ENCODE results near the gene OR13J1. TPM values are rescaled to one million over a fixed set of nuclear protein-coding genes. Genes with fewer than 3 reads are reported as not detected.

Gene OR13J1
- total and polyA plus RNA-seq, 4 donors = not detected

DNA sequence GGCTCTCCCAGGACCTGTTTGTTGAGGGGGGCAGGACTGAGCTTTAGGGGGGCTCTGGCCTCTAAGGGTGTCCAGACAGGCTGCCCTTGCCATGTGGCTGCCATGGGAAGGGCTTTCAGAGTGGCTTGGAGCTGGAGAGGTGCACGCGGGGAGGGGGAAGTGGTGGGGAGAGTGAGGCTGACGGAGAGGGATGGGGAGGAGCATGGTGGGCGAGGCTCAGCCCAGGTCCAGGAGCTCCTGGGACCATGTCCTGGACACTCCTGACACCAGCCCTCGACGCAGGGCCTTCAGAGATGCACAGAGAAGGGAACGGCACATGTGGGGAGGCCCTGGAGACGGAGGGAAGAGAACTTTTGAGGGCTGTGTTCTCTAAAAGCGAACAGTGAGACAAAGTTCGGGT is 41.5 kb upstream of the OR13J1 start:
- 76 to 85% methylated on average over 9 to 10 of the region's 10 CpGs for WGBS, 2 donors
- Histone ChIP-seq H3K4me3 (ENCODE audit: low read length in 2 of 2) (no peak overlapping the region), H3K27ac (ENCODE audit: low read depth in 1 of 2, low read length in 2 of 2) (peak overlapping the region; percentile 11 to 26), H3K9me3 (ENCODE audit: control insufficient read depth, low read length) (no peaks in the 10 kb centered on the region), H3K27me3 (ENCODE audit: control insufficient read depth in 1 of 2, insufficient read depth in 2 of 2, low read length in 1 of 2) (no peaks in the 10 kb centered on the region), H3K4me1 (ENCODE audit: control insufficient read depth in 1 of 2, insufficient read depth in 2 of 2, low read length in 2 of 2) (peaks cover 0 to 12% of the 10 kb centered on the region in 2 donors), H3K36me3 (ENCODE audit: control insufficient read depth in 1 of 2, insufficient read depth in 2 of 2, low read length in 1 of 2) (no peaks in the 10 kb centered on the region)
- intact Hi-C loops (cut with DNase I) = no loop called here
- ATAC-seq (ENCODE audit: low FRiP score) (no peak), DNase-seq (no peak)

DNA sequence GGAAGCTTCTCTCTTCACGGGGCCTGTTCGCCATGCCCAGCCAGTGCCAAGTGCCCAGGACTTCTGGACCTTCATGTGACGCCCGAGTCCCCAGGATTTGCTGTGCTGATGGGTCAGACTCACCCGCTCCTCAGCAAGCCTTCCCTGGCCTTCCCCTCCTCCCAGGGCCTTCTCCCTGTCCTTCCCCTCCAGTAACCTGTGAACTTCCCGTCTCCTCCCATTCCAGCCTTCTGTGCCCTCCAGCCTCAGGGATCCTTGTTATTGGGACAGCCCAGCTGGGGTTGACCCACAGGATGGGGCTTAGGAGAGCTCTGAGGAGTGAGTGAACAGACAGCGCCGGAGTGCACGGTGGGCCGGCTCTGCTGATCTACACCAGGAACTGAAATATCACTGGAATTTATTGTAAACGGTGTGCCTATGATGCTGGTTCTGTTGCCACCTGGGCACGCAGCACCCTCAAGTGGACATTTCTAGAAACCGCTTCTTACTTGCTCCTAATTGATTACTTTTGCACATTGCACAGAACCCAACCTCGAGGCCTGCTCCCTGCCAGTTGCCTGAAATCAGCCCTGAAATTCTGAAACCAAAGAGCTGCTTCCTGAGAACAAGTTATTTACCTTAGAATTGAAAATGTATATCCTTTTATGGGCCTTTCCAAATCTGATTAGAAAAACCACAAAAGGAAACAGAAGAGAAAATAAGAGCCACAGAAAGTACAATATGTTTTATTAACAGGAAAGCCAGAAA is 40.6 kb upstream of the OR13J1 start:
- ATAC-seq (ENCODE audit: low FRiP score) (no peak), DNase-seq (no peak)
- Histone ChIP-seq H3K36me3 (ENCODE audit: control insufficient read depth in 1 of 2, insufficient read depth in 2 of 2, low read length in 1 of 2) (no peaks in the 10 kb centered on the region), H3K27ac (ENCODE audit: low read depth in 1 of 2, low read length in 2 of 2) (peak overlapping the region; percentile 53 to 88), H3K27me3 (ENCODE audit: control insufficient read depth in 1 of 2, insufficient read depth in 2 of 2, low read length in 1 of 2) (no peaks in the 10 kb centered on the region), H3K4me1 (ENCODE audit: control insufficient read depth in 1 of 2, insufficient read depth in 2 of 2, low read length in 2 of 2) (peaks cover 0 to 12% of the 10 kb centered on the region in 2 donors), H3K4me3 (ENCODE audit: low read length in 2 of 2) (no peak overlapping the region), H3K9me3 (ENCODE audit: control insufficient read depth, low read length) (no peaks in the 10 kb centered on the region)
- intact Hi-C loops (cut with DNase I) = no loop called here
- WGBS, 2 donors = 76 to 80% methylated on average over 14 of the region's 14 CpGs

DNA sequence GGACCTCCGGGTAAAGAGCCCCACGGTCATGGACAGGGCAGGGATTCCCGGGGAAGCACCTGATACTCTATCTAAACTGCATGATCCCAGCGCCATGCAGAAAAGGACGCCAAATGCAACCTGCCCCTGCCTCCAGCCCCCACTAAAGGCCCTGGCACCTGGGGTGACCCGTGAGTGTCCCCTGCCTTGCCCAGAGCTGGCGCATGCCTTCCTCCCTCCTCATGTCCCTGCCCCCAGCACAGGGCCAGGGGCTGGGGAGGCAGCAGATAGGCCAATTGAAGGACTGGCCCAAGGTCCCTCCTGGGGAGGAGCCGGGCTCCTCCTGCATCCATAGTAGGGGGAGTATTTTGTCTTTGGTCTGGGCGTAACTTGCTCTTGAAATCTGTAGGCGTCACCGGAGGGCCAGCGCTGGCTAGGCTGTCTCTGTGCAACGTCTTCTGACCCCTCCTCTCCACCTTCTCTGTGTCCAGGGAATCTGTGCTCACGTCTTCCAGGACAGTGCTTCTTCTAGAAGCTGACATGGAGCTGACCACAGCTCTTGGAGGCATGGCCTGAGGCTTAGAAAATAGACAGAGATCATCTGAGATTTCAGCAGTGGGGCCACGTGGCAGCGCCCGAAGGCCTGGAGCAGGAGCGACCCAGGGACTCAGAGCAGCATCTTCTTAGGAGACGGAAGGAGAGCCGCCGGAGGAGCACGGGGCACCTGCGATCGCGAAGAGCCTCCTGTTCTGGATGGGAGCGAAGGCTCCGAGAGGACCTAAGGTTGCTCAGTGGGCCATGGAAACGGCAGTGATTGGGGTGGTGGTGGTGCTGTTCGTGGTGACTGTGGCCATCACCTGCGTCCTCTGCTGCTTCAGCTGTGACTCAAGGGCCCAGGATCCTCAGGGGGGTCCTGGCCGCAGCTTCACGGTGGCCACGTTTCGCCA is 39.7 kb upstream of the OR13J1 start:
- Histone ChIP-seq H3K27ac (ENCODE audit: low read depth in 1 of 2, low read length in 2 of 2) (peak overlapping the region; percentile 88 to 95), H3K36me3 (ENCODE audit: control insufficient read depth in 1 of 2, insufficient read depth in 2 of 2, low read length in 1 of 2) (no peaks in the 10 kb centered on the region), H3K4me3 (ENCODE audit: low read length in 2 of 2) (no peak overlapping the region), H3K27me3 (ENCODE audit: control insufficient read depth in 1 of 2, insufficient read depth in 2 of 2, low read length in 1 of 2) (no peaks in the 10 kb centered on the region), H3K9me3 (ENCODE audit: control insufficient read depth, low read length) (no peaks in the 10 kb centered on the region), H3K4me1 (ENCODE audit: control insufficient read depth in 1 of 2, insufficient read depth in 2 of 2, low read length in 2 of 2) (peaks cover 0 to 12% of the 10 kb centered on the region in 2 donors)
- intact Hi-C loops (cut with DNase I) = no loop called here
- no peak for DNase-seq
- ATAC-seq (ENCODE audit: low FRiP score) = no peak
- WGBS, 2 donors = 93 to 94% methylated on average over 33 to 34 of the region's 34 CpGs

DNA sequence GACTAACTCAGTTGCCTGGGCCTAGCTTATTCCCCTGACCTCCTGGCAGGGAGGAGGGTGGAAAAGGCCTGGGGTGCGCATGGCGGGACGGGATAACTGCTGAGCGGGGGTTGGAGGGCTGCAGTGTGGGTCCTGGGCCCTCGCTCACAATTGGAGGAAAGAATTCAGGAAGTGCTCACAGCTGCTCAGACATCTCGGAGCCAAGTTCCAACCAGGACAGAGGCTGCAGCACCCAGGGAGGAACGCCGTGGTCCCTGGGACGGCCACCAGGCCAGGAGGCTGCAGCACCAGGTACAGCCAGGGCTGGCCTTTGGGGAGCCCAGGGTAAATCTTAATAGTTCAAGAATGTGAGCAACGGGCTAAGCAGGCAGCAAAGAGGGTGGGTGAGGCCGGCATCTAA is 39.1 kb upstream of the OR13J1 start, which contains the start of gene SPAAR:
SPAAR (plus strand) TSS at position 217 of the 400 bp plus-strand sequence. CDS start 974 bp downstream, outside the sequence.
- intact Hi-C loops (cut with DNase I) = no loop called here

DNA sequence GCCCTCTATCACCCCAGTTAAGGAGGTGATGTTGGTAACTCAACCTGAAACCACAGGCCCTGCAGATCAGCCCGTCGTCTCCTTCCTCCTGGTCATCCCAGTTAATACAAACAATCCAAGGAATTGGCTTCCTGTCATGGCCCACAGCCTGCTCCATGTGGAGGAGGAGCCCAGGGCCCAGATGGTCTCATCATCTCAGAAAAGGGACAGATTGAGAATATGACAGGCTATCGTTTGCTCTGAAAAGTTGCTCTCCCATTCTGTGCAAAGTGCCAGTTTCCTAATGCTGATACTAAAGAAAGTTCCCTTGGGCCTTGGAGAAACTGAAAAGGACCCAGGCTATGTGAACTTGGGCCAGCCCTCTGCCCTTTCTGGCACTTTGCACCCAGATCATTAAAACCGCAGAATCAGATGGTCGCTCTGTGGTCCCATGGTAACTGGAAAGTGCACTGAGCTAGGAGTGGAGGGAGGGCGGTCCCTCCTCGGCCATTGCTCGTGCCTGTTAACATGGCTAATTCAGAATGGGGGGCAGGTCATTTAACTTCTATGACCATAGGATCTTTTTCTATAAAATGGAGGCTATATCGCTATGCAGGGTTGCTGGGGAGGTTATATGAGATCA is 38.4 kb upstream of the OR13J1 start:
- H3K27me3 ChIP-seq (ENCODE audit: control insufficient read depth in 1 of 2, insufficient read depth in 2 of 2, low read length in 1 of 2) = no peaks in the 10 kb centered on the region
- intact Hi-C loops (cut with DNase I) = loop anchor here in 1 of 2 donors (1.0 kb wide), 1 partner anchor 28 kb away; no protein-coding TSS in a partner anchor
- H3K36me3 ChIP-seq (ENCODE audit: control insufficient read depth in 1 of 2, insufficient read depth in 2 of 2, low read length in 1 of 2) = no peaks in the 10 kb centered on the region
- H3K9me3 ChIP-seq (ENCODE audit: control insufficient read depth, low read length) = no peaks in the 10 kb centered on the region
- peak overlapping the region; percentile 88 to 95 for H3K27ac ChIP-seq (ENCODE audit: low read depth in 1 of 2, low read length in 2 of 2)
- peaks cover 0 to 12% of the 10 kb centered on the region in 2 donors for H3K4me1 ChIP-seq (ENCODE audit: control insufficient read depth in 1 of 2, insufficient read depth in 2 of 2, low read length in 2 of 2)
- DNase-seq = no peak
- 30 to 36% methylated on average over 9 of the region's 9 CpGs for WGBS, 2 donors
- no peak overlapping the region for H3K4me3 ChIP-seq (ENCODE audit: low read length in 2 of 2)
- ATAC-seq (ENCODE audit: low FRiP score) = no peak

More for the DNA sequence above, 39.1 kb upstream of the OR13J1 start, which contains the start of gene SPAAR:
- Histone ChIP-seq H3K27me3 (ENCODE audit: control insufficient read depth in 1 of 2, insufficient read depth in 2 of 2, low read length in 1 of 2) (no peaks in the 10 kb centered on the region), H3K9me3 (ENCODE audit: control insufficient read depth, low read length) (no peaks in the 10 kb centered on the region), H3K27ac (ENCODE audit: low read depth in 1 of 2, low read length in 2 of 2) (peak within 1 kb of the TSS; percentile 88 to 95), H3K36me3 (ENCODE audit: control insufficient read depth in 1 of 2, insufficient read depth in 2 of 2, low read length in 1 of 2) (no peaks in the 10 kb centered on the region), H3K4me1 (ENCODE audit: control insufficient read depth in 1 of 2, insufficient read depth in 2 of 2, low read length in 2 of 2) (peaks cover 0 to 12% of the 10 kb centered on the region in 2 donors), H3K4me3 (ENCODE audit: low read length in 2 of 2) (no peak within 1 kb of the TSS)
- ATAC-seq (ENCODE audit: low FRiP score) (no peak), DNase-seq (no peak)
- 77 to 80% methylated on average over 11 of the region's 11 CpGs for WGBS, 2 donors

DNA sequence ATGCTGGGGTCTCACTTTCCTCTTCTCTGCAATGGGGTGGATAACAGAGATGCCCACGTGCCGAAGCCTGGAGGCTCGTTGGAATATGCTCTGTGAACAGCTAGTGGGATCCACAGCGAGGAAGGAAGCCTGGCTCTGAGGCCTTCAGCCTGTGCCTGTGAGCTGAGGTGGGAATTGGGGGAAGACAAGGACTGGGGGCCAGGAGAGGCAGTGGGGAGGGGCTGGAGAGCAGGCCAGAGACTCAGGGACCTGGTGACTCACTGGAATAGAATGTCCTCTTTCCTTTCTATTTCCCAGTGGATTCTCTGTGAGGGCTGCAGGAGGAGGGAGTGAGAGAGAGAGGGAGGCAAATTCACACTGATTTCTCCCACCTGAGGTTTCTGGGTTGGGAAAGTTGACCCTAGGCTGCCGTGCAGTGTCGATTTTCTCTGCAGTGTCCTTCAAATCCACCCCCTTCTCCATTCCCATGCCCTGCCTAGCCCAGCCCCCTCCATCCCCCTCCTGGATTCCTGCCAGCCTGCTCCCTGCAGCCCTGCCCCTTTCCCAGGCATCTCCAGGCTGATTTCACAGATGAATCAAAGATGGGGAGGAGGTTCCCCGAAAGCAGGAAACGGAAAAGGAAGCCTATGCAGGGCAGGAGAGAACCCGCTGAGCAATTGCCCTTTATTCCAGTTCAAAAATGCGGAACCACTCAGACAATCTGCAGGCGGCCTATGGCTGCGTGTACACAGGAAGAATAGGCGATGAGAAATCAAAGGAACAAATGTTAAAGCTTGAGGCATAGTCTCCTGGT is 37.7 kb upstream of the OR13J1 start:
- Histone ChIP-seq H3K4me3 (ENCODE audit: low read length in 2 of 2) (no peak overlapping the region), H3K27me3 (ENCODE audit: control insufficient read depth in 1 of 2, insufficient read depth in 2 of 2, low read length in 1 of 2) (no peaks in the 10 kb centered on the region), H3K36me3 (ENCODE audit: control insufficient read depth in 1 of 2, insufficient read depth in 2 of 2, low read length in 1 of 2) (no peaks in the 10 kb centered on the region), H3K9me3 (ENCODE audit: control insufficient read depth, low read length) (no peaks in the 10 kb centered on the region), H3K4me1 (ENCODE audit: control insufficient read depth in 1 of 2, insufficient read depth in 2 of 2, low read length in 2 of 2) (peaks cover 0 to 12% of the 10 kb centered on the region in 2 donors), H3K27ac (ENCODE audit: low read depth in 1 of 2, low read length in 2 of 2) (peak overlapping the region; percentile 88 to 95)
- 8 to 13% methylated on average over 13 of the region's 13 CpGs for WGBS, 2 donors
- ATAC-seq (ENCODE audit: low FRiP score) (peak; percentile 79), DNase-seq (peak; percentile 84 to 87)
- intact Hi-C loops (cut with DNase I) = loop anchor here in 1 of 2 donors (1.0 kb wide), 1 partner anchor 28 kb away; no protein-coding TSS in a partner anchor

DNA sequence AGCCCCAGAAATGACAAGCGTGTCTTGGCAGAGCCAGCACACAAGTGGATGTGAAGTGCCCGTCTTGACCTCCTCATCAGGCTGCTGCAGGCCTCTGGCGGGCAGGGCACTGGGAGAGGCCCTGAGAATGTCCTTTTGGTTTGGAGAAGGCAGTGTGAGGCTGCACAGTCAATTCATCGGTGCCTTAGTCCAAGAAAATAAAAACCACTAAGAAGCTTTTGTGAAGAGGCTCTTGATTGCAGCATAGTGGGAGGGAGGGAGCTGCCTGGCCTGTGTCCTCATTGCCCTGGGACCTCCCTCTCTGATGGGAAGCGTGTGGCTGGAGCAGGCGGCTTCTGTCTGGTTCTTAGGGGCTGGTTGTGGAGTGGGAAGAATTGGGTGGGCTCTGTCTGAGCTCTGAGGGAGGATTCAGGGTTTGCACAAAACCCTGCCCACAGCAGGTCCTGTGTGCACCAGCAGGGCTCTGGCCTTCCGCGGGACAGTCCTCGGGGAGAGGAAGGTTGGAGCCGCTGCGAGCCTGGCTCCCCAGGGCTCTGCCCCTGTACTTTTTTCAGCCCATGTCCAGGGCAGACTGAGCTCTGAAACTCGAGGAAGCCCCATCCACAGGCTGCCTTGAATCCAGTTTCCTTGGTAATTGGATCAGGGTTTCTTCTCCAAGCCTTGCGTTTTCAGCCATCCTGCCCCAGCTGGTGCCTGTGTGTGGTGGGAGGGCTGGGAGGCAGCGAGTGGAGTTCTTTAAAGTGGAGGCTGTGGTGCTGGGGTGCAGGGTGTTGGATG is 36.9 kb upstream of the OR13J1 start:
- H3K4me3 ChIP-seq (ENCODE audit: low read length in 2 of 2) = no peak overlapping the region
- H3K27ac ChIP-seq (ENCODE audit: low read depth in 1 of 2, low read length in 2 of 2) = peak overlapping the region; percentile 88 to 95
- H3K9me3 ChIP-seq (ENCODE audit: control insufficient read depth, low read length) = no peaks in the 10 kb centered on the region
- WGBS, 2 donors = 7 to 11% methylated on average over 14 of the region's 14 CpGs
- H3K36me3 ChIP-seq (ENCODE audit: control insufficient read depth in 1 of 2, insufficient read depth in 2 of 2, low read length in 1 of 2) = no peaks in the 10 kb centered on the region
- DNase-seq (peak; percentile 82), ATAC-seq (ENCODE audit: low FRiP score) (peak; percentile 75)
- H3K27me3 ChIP-seq (ENCODE audit: control insufficient read depth in 1 of 2, insufficient read depth in 2 of 2, low read length in 1 of 2) = no peaks in the 10 kb centered on the region
- intact Hi-C loops (cut with DNase I) = no loop called here
- peaks cover 0 to 12% of the 10 kb centered on the region in 2 donors for H3K4me1 ChIP-seq (ENCODE audit: control insufficient read depth in 1 of 2, insufficient read depth in 2 of 2, low read length in 2 of 2)
